Activated T-helper 17 cell treated with anti-CD3 and anti-CD28 coated beads, Interleukin-2, amount 50 U/mL, for 72 hours (primary cell): ENCODE results near the gene ADAMTSL2. TPM values are rescaled to one million over a fixed set of nuclear protein-coding genes. Genes with fewer than 3 reads are reported as not detected.

Experiments used
- ATAC-seq: fragments of 150-1000 bp; cut with Tn5 transposase; replicated peaks from 2 replicates; pipeline ENCODE4 v1.10.0; 2021; ENCODE audit warnings: mild to moderate bottlenecking, moderate library complexity
- H3K27ac Mint-ChIP-seq: one replicate; pipeline ENCODE4 v1.8.0; 2022; ENCODE audit warnings: mixed read lengths
- H3K27me3 Mint-ChIP-seq: one replicate; pipeline ENCODE4 v1.8.0; 2022; ENCODE audit warnings: mixed read lengths
- H3K36me3 Mint-ChIP-seq: one replicate; pipeline ENCODE4 v1.8.0; 2022; ENCODE audit warnings: low read depth, mild to moderate bottlenecking, mixed read lengths
- H3K4me1 Mint-ChIP-seq: one replicate; pipeline ENCODE4 v1.8.0; 2022; ENCODE audit warnings: mixed read lengths
- H3K4me3 Mint-ChIP-seq: one replicate; pipeline ENCODE4 v1.8.0; 2022; ENCODE audit warnings: mild to moderate bottlenecking, mixed read lengths
- H3K9me3 Mint-ChIP-seq: one replicate; pipeline ENCODE4 v1.8.0; 2022; ENCODE audit warnings: mixed read lengths
- total RNA-seq, 2 donors: library from RNA; stranded (reverse); gene quantifications; one replicate each; pipeline ENCODE4 v1.2.3, GENCODE V29; 2022

Gene ADAMTSL2
- total RNA-seq, 2 donors from 2014 or later = not detected

DNA sequence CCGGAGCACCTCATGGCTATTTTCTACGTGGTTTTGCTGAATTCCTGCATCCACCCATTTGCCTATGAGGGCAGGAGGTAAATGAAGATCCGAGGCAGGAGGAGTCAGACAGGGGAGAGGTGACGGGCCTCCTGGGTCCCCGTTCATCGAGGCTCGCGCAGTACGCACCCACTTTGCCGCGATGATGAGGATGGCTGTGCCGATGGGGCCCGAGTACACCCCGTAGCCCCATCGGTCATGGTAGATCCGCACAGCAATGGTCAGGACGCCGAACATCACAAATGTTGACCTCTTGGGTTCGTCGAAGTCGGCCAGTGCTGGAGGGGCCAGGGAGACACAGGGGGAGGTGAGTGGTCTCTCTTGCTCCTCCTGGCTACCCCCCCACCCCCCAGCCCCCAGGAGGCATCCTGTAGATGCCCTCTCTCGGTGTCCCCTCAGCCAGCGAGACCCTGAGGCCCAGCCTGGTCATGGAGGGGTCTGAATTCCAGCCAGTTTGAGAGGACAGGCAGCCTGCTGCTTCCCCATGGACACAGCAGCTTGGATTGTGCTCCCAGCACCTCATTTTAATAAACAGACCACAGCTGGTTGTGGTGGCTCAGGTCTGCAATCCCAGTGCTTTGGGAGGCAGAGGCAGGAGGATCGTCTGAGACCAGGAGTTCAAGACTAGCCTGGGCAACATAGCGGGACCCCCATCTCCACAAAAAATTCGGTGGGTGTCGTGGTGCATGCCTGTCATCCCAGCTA is 15.6 kb upstream of the ADAMTSL2 start:
- H3K9me3 Mint-ChIP-seq = no peaks in the 10 kb centered on the region
- no peak for ATAC-seq
- no peaks in the 10 kb centered on the region for H3K27me3 Mint-ChIP-seq
- H3K27ac Mint-ChIP-seq = no peak overlapping the region
- H3K4me1 Mint-ChIP-seq = no peaks in the 10 kb centered on the region
- no peaks in the 10 kb centered on the region for H3K36me3 Mint-ChIP-seq
- H3K4me3 Mint-ChIP-seq = no peak overlapping the region

DNA sequence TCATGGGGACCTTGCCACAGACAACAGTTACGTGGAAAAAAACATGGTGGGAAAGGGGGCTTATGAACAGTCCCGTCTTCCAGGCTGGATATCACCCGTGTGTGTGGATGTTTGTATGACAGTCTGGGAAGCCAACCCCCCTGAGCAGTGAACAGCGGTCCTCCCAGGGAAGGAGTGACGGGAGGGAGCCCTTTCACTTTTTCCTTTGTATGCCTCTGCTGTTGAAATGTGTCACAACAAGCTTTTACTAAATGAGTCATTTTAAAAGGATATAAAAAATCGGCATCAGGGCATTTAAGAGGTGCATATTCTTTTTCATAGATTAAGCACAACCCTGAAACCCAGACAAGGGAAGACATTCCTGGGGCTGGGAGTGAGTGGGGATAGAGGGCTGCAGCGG is 14.8 kb upstream of the ADAMTSL2 start:
- Mint-ChIP-seq H3K27ac (no peak overlapping the region), H3K36me3 (no peaks in the 10 kb centered on the region), H3K4me3 (no peak overlapping the region), H3K9me3 (no peaks in the 10 kb centered on the region), H3K27me3 (no peaks in the 10 kb centered on the region), H3K4me1 (no peaks in the 10 kb centered on the region)
- ATAC-seq = no peak

DNA sequence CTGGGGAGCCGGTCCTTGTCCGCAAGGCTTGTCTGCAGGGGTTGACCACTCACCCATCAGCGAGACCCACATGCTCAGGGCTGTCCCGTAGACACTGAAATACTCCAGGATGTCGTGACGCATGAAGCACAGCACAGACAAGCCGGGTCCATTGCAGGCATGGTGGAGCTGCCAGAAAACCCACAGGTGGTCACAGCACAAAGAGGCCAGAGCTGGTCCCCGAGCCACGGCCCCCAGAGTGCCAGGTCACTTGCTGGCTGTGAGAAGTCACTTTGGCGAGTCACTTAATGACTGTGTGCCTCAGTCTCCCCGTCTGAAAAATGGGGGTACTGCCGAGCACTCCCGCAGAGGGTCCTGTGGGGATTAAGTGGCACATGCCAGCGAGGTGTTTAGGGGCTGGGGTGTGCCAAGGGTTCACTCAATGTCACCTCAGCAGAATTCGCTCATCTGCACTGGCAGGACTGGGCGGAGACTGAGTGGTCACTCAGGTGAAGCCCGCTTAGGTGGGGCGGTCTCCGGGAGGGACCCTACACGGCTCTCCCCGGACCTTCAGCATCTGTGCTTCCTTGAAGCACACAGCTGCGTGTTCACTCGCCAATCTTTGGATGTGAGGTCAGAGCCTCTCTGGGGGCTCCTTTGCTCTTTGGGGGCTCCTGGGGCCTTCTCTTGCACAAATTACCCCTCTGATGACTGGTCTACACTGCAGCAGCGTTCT is 14.2 kb upstream of the ADAMTSL2 start:
- no peaks in the 10 kb centered on the region for H3K9me3 Mint-ChIP-seq
- no peaks in the 10 kb centered on the region for H3K4me1 Mint-ChIP-seq
- H3K27ac Mint-ChIP-seq = no peak overlapping the region
- no peaks in the 10 kb centered on the region for H3K27me3 Mint-ChIP-seq
- no peaks in the 10 kb centered on the region for H3K36me3 Mint-ChIP-seq
- ATAC-seq = no peak
- no peak overlapping the region for H3K4me3 Mint-ChIP-seq

DNA sequence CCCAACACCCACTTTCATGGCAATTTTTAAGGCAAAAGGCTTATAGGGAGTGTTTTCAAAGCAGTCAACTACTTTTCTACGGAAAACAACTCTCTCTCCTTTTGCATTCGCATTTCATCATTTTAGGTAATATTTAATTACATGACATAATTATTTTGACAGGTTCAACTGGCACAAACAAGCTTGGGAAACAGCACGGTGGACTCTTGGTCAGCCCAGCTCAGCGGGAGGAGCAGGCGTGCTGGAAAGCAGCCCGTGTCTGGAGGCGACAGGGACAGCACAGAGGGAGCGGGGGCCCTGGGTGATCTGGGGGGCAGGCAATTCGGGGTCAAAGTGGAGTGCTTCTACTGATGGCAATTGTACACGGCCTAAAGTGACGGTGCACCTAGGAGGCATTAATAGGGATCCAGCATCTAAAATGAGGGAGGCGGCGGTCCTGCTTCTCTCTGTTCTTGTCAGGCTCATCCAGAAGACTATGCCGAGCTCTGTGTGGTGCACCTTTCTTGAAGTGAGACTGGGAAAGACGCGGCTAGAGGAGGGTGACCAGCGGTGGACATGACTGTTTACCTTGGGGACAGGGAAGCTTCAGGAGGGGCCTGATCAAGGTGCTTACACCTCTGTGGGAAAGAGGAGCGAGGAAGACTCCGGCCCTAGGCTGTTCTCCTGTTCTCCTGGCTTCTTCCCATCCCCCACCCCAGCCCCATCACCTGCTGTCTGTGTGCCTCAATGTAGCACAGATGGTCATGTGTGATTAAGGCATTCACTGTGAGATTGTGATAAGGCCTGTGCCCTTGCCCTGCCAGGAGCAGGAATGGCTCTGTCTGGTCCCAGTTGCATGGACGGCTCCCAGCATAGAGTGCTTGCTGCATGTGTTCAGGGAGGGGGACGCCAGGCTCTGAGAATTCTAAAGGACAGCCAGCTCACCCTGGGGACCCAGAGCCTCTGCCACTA is 13.1 kb upstream of the ADAMTSL2 start:
- Mint-ChIP-seq H3K4me3 (no peak overlapping the region), H3K9me3 (no peaks in the 10 kb centered on the region), H3K27me3 (no peaks in the 10 kb centered on the region), H3K27ac (no peak overlapping the region), H3K4me1 (no peaks in the 10 kb centered on the region), H3K36me3 (no peaks in the 10 kb centered on the region)
- ATAC-seq = no peak

DNA sequence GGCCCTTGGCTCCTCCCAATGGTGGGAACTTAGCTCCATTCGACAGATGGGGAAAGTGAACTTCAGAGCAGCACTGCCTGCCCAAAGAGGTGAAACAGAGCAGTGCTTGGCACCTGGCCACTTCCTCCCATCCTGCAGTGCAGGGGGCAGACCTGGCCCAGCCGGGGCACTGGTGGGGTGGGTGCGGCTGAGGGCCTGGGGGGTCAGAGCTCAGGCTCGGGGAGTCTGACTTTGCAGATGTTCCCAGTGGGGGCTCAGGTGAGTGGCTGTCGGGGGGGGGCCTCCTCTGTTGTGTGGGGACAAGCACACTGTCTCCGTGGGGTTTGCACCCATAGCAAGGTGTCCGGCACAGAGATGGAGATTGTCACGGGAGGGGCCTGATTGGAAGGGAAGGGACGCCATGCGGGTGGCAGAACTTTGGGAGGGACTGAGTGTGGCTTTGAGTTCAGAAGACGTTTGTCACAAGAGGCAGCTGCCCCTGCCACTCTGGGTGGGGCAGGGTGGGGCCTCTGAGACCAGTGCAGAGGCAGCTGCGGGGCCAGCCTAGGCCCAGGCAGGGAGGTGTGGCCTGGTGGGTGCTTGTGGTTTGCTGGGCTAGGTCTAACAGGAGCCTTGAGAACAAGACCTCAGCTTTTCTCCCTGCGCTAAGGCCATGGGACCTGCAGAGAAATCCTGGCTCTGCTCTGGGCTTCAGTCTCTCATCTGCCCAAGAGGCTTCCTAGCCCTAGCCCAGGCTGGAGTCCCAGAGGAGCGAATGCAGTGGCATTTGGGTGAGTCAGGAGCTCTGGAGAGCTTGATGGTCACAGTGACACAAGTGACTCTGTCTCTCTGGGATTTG is 12.2 kb upstream of the ADAMTSL2 start:
- H3K27ac Mint-ChIP-seq = no peak overlapping the region
- peaks cover 2% of the 10 kb centered on the region for H3K27me3 Mint-ChIP-seq
- no peak overlapping the region for H3K4me3 Mint-ChIP-seq
- no peak for ATAC-seq
- H3K4me1 Mint-ChIP-seq = no peaks in the 10 kb centered on the region
- H3K9me3 Mint-ChIP-seq = no peaks in the 10 kb centered on the region
- no peaks in the 10 kb centered on the region for H3K36me3 Mint-ChIP-seq

DNA sequence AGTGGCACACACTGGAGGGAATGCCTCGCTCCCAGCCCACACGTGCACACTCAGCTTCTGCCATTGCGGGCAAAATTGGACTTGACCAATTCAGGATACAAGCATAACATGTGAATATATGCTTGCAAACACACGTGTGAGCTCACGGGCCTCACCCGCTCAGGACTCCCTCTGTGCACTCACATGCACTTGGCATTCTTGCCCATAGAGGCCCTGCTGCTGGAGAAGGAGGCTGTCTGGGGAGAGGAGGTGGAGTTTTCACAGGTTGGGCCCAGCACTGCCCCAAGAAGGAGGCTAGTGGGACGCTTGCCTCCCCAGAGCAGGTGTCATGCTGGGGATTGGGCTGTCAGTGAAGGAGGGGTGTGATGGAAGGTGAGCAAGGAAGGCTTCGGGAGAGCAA is 11.4 kb upstream of the ADAMTSL2 start:
- Mint-ChIP-seq H3K27me3 (peaks cover 3% of the 10 kb centered on the region), H3K36me3 (no peaks in the 10 kb centered on the region), H3K4me1 (no peaks in the 10 kb centered on the region), H3K27ac (no peak overlapping the region), H3K9me3 (no peaks in the 10 kb centered on the region), H3K4me3 (no peak overlapping the region)
- no peak for ATAC-seq

DNA sequence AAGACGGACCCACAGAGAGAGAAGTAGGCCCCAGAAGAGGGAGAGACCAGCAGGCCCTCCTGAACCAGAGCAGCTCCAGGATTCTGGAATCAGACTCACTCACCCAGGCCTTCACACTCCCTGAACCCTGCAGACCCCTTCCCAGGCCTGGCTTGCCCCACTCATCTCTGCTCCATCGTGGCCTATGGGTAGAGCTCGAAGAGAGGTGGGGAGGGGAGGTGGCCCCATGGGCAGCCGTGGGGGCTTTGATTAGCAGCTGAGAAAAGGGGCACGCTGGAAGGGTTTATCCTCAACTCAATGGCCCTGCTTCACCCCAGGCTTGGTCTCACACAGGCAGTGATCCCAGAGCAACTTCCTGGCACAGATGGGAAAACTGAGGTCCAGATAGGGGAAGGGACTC is 10.4 kb upstream of the ADAMTSL2 start:
- no peaks in the 10 kb centered on the region for H3K36me3 Mint-ChIP-seq
- ATAC-seq = no peak
- H3K4me3 Mint-ChIP-seq = no peak overlapping the region
- H3K27me3 Mint-ChIP-seq = peaks cover 3% of the 10 kb centered on the region
- no peaks in the 10 kb centered on the region for H3K4me1 Mint-ChIP-seq
- H3K27ac Mint-ChIP-seq = no peak overlapping the region
- no peaks in the 10 kb centered on the region for H3K9me3 Mint-ChIP-seq

DNA sequence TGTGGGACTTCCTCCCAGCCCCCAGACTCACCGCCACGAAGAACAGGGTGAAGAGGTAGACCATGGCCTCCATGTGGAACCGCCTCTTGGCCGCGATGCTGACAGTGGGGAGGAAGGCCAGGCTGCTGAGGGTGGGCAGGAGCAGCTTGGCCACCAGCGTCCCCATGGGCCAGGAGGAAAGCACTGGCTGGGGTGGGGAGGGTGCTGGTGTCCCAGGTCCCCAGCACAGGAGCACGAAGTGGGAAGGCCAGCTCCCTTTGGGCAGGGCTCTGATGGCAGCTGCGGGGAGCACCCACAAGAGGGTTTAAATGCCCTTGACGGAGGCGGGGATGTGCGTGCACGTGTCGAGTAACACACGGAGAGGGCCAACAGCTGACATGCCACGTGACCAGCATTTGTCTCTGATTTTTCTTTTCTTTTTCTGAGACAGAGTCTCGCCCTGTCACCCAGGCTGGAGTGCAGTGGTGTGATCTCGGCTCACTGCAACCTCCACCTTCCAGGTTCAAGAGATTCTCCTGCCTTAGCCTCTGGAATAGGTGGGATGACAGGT is 9.8 kb upstream of the ADAMTSL2 start, which contains the start of gene MYMK:
MYMK (minus strand) TSS at position 281 of the 550 bp plus-strand sequence; CDS start at position 166, 115 bp downstream.
- Mint-ChIP-seq H3K4me1 (no peaks in the 10 kb centered on the region), H3K36me3 (no peaks in the 10 kb centered on the region), H3K27ac (no peak within 1 kb of the TSS), H3K27me3 (peaks cover 7% of the 10 kb centered on the region), H3K9me3 (no peaks in the 10 kb centered on the region), H3K4me3 (no peak within 1 kb of the TSS)
- ATAC-seq = no peak

DNA sequence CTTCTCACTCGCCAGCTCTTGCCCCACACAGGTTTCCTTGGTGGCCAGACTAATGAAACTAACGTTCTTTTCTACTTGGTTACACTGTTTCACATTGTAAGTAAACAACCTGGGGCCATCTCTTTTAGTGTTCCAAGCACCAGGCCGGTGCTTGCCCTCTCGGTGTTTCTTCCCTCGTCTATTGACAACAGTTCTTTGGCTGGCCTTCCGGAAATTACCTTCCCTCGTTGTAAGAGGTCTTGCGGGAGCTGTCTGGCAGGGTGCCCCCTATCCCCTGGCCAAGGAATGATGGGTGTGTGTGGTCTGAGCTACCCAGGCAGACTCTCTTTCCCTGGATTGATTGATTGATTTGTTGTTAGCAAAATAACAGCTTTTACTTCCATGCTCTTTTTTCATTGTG is 8.8 kb upstream of the ADAMTSL2 start:
- Mint-ChIP-seq H3K4me3 (no peak overlapping the region), H3K9me3 (no peaks in the 10 kb centered on the region), H3K36me3 (no peaks in the 10 kb centered on the region), H3K4me1 (no peaks in the 10 kb centered on the region), H3K27me3 (peaks cover 8% of the 10 kb centered on the region), H3K27ac (no peak overlapping the region)
- no peak for ATAC-seq

DNA sequence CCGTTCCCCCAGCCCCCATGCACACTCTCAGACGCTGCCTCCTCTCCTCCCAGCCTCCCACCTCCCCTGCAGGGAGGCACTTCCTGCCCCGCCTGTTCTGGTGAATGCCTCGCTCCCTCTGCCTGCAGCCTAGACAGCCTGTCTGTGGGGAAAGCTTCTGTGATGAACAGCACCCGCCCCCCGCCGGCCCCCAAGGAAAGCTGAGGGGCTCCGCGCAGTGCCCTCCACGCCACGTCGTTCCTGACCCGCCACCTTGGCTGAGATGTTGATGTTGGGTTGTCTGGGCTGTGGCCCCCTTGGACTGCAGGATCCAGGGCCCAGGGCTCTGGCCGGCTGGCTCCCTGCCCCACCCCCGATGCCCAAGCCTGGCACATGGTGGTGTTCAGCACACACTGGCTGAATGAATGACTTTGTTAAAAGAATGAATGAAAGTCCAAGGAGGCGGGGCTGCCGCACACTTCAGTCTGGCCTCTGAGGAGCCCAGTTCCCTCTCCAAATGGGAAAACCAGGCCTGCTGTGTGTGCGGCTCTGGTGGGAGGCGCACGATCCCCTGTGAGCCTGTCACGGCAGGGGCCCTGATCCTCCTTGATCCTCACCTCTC is 7.7 kb upstream of the ADAMTSL2 start:
- Mint-ChIP-seq H3K4me1 (no peaks in the 10 kb centered on the region), H3K27me3 (peaks cover 8% of the 10 kb centered on the region), H3K4me3 (no peak overlapping the region), H3K36me3 (no peaks in the 10 kb centered on the region), H3K9me3 (no peaks in the 10 kb centered on the region), H3K27ac (no peak overlapping the region)
- no peak for ATAC-seq

DNA sequence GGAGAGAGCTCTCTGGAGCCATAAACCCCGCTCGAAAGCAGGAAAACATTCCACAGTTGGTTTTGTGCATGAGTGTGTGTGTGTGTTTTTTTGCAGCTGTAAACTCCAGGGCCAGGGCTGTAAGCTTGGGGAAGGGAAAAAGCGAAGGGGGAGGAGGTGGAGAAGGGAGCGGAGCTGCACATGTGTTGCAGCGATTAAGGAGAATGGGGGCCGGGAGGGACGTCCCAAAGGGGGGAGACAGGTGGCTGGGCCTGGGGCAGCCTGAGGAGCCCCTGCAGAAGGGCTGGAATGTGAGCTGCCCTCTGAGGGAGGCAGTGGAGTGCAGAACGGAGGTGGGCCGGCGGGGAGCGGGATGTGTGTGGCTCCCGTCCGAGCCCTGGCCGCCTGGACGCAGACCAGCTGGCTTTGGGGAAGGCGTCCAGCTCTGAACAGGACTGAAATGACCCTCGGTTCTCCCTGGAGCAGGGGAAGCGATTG is 7.0 kb upstream of the ADAMTSL2 start:
- Mint-ChIP-seq H3K27ac (no peak overlapping the region), H3K36me3 (no peaks in the 10 kb centered on the region), H3K4me1 (no peaks in the 10 kb centered on the region), H3K27me3 (peaks cover 12% of the 10 kb centered on the region), H3K4me3 (no peak overlapping the region), H3K9me3 (no peaks in the 10 kb centered on the region)
- ATAC-seq = no peak

DNA sequence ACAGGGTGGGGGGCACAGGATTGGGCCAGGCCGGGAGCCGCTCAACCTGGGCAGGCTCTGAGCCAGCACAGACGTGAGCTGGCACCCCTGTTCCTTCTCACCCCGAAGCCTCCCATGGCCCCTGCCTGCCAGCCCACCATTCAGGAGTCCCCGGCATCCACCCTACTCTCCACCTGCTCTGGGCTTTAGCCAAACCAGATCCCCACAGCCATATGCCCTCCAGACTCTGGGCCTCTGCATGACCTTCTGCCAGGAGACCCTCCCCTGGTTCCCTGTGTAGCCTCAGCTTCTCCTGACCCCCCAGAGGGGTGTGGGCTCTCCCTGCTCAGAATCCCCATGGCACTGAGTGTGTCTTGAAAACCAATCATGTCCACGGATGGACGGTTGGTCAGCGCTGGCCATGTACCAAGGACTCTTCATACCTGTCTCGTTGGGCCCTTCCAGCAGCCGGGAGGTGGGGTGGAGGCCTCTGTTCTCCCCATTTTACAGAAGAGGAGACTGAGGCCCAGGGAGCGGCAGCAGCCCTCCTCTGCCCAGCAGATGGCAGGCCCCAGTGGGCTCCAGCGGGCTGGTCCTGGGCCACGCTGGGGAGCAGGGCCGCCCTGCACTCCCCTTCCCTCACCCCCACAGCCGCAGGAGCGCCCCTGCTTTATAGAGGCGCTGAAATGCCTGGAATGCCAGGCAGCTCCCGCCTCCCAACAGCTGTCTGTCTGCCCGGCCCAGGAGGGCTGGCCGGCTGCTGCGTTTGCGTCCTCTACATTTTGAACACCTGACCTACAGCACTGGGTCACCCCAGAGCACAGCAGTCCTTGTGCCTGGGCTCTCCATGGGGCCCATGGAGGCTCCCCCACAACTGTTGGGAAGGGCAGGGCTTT is 6.3 kb upstream of the ADAMTSL2 start:
- no peaks in the 10 kb centered on the region for H3K36me3 Mint-ChIP-seq
- H3K4me3 Mint-ChIP-seq = no peak overlapping the region
- no peaks in the 10 kb centered on the region for H3K9me3 Mint-ChIP-seq
- H3K27ac Mint-ChIP-seq = no peak overlapping the region
- H3K27me3 Mint-ChIP-seq = peaks cover 18% of the 10 kb centered on the region
- ATAC-seq = no peak
- H3K4me1 Mint-ChIP-seq = no peaks in the 10 kb centered on the region
